GM18511 (cell line): ENCODE data around the gene TAF15.

Experiments
- ATAC-seq: cut with Tn5 transposase; IDR thresholded peaks from one replicate; pipeline ENCODE4 v1.9.1; 2021; ENCODE audit warnings: mild to moderate bottlenecking, moderate library complexity; ENCODE audit not compliant: unreplicated experiment

TAF15 gene

DNA sequence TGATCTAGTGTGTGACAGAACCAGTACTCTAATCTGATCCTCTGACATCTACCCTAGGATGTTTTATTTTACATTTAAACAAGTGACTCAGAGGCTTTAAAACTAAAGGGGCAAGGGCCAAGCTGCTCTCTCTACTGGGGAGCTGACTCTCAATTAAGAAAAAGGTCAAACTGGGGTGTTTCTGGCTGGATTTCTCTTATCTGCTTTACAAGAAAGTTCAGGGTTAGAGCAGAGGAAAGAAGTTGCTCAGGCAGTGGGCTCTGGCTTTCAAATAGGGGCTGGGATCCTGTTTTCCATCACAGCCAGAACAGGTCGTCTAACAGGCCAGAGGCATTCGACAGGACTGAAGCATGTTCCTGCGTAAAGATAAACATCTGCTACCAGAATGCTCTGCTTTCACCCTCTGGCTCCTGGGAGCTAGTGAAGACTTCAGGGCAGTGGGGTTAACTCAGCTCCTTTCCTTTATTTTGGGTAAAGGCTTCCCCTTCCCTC lies 22.3 kb upstream of the TAF15 start:
- ATAC-seq = no peak

DNA sequence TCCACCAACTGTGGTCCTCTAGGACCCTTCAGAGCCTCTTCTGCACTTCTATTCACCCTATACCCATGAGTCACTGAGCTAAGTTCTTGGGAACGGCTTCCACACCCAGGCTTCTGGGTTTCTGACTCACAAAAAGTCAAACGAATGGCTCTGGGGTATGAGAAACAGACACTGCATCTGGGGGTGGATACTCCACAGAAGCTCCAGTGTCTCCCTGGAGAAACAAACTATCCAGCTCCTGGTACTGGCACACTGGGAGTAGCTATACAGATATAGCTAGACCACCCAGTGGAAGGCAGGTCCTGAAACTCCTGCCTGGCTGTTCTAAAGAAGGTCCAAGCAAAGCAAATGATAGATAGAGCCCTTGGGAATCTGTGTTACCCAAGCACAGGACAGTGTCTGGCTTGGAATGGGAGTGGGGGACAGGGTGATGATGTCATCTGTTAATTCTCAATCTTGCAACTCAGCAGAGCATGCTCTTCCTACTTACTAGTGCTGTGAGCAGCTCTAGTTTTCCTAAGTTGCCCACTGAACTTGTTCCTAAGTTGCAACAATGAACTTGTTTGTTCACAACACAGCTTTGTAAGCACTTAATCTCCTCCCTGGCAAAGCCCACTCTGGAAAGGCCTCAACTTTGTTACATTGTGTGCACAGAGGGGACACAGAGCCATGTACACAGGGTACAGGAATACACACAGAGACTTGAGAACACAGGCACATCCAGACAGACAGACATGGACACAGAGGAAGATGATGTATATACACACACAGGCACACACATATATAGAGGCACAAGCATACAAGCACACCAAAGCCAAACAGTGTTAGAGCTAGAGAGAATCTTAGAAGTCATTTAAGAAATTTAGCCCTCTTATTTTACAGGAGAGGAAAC lies 20.6 kb upstream of the TAF15 start:
- ATAC-seq = no peak

DNA sequence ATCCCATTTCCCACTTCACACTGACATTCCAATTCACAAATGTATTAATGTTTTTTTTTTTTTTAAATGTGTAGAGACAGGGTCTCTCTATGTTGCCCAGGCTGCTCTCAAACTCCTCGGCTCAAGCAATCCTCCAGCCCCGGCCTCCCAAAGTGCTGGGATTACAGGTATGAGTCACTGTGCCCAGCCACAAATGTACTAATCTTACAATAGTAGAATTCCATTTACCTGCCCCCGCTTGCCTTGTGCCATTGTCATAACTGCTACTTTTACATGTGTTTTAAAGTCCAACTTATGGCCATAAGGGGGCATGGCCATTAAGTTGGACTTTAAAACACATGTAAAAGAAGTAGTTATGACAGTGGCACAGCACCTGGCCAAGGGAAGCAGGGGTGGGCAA lies 18.4 kb upstream of the TAF15 start:
- ATAC-seq = no peak

DNA sequence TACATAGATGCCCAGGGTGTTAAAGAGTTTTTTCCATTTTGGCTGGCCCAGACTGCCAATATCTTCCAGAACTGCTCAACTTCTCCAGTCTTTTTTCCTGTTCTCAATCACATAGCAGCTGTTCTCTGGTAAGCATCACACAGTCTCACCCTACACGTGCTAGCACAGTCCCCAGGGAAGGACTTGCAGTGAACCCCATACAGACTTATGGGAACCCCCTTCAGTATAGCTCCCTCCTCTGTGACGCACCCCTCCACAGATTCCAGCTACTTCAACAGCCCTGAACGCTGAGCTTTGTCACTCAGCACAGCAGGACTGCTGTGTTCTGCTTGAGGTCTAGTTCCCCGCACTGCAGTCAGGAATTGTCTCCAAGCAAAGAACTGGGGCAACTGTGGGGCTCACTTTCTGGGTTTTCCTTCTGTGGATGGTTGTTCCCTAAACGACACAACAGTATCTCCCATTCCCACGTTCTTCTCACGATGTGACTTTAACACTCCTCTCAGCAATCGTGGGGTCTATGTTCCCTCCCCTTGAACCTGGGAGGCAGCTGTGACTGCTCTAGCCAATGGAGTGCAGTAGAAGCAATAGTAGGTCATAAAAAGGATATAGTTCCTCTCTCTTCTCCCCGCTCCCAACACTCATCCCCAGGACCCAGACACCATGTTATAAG lies 17.5 kb upstream of the TAF15 start:
- ATAC-seq = no peak

DNA sequence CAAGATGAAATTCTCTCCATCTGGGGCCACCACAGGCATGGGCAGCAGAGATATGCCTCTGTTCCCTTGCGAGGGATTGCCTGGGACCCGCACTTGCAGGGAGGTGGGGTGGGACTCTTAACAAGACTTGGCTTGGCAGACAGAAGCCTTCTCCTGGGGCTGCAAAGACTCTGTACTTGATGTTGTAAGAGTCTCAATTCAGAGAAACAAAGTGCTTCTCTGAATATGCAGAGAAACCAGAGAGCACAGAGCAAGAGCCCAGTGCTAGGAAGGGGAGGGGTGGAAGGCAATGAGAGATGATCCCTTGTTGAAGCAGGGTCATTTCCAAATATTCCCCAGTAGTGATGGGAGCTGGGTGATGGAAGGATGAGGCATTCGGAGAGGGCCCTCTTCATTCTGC lies 16.0 kb upstream of the TAF15 start:
- no peak for ATAC-seq

DNA sequence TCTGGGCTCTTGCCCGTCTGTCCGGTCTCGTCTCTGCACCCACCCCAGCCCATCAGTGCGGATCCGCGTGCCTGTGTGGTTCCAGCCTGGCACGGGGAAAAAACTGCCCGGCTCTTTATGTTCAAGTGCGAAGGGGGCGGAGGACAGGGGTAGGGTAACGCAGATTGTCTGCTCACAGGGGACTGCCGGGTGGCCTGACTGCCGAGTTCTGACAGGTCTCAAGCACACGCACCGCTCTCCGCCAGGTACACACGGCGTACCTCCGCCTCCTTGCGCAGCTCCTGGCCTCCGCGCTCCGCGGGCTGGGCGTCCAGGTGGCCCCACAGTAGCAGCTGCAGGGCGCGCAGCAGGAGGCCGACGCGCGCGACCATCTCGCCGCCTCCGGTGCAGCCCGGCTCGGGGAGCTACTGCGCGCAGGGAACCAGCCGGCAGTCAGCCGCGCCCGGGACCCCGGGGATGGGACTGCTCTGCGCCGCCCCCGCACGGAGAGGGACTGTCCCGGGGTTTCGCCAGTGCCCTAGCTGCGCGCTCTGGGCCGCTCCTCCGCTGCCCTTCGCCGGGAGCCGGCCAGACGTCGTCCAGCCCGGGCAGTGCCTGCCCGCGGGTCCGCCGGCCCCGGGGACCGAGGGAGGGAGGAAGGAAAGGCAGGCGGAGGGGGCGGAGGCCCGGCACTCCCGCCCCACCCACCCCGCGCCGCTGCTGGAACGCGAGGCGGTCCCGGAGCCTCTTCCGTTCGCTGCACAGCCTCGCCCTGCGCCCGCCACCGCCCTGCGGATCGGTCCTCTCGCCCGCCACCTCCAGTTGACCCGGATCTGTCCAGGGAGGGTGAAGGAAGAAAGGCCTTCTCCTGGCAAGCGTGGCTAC lies 14.0 kb upstream of the TAF15 start, which contains the start of gene MMP28:
MMP28 (minus strand) TSS at position 635 of the 864 bp plus-strand sequence; CDS start at position 371, 264 bp downstream.
- ATAC-seq = no peak

DNA sequence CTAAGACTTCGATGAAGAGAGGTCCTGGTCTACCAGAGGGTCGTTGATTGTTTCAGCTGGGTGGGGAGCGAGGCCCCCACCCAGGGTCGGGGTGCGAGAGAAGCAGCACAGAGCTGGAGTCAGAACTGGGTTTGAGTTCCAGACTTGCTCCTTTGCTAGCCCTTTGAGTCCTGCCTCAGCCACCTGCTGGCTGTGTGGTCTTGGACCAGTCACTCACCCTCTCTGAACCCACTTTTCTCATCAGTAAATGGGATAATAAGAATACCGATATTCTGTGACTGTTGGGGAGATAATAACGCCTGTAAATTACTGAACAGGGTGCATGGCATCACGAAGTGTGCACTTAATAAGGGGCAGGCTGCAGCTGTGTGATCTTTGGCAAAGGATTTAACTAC lies 13.4 kb upstream of the TAF15 start:
- ATAC-seq = no peak

DNA sequence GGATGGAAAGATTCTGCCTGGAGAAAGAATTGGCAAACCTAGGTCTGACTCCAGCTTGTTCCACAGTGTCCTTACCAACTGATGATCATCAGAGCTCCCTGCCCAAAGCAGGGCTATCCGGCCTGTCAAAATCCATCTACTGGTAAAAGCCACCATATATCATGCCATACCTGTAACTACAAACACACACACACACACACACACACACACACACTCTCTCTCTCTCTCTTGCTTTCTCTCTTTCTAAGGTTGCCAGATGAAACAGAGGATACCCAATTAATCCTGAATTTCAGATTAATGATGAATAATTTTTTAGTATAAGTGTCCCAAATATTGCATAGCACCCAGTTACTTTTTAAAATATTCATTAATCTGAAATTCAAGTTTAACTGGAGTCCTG lies 12.3 kb upstream of the TAF15 start:
- no peak for ATAC-seq

DNA sequence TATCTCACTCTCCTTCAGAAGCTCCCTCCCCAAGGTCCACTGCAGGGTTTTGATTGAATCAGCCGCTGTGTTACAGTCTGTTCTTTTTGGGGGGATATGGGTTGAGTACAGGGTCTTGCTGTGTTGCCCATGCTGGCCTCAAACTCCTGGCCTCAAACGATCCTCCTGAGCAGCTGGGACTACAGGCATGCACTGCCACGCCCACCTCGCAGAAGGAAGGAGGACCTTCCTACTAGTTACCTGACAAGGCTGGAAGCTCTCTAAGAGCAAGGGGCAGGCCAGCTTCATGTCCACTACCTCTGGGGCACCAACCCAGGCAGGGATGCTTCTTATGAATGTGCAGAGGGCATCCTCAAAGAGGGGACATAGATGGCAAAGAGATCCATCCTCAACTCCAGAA lies 11.9 kb upstream of the TAF15 start:
- no peak for ATAC-seq

DNA sequence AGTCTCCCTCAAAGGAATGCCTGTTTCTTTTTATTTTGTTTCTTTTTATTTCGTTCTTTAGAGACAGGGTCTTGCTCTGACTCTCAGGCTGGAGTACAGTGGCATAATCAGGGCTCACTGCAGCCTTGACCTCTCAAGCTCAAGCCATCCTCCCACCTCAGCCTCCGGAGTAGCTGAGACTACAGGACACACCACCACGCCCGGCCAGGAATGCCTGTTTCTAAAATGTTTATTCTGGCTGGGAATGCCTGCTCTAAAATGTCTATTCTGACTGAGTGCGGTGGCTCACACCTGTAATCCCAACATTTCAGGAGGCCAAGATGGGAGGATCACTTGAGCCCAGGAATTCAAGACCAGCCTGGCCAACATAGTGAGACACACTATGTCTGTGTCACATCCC lies 11.4 kb upstream of the TAF15 start:
- no peak for ATAC-seq

DNA sequence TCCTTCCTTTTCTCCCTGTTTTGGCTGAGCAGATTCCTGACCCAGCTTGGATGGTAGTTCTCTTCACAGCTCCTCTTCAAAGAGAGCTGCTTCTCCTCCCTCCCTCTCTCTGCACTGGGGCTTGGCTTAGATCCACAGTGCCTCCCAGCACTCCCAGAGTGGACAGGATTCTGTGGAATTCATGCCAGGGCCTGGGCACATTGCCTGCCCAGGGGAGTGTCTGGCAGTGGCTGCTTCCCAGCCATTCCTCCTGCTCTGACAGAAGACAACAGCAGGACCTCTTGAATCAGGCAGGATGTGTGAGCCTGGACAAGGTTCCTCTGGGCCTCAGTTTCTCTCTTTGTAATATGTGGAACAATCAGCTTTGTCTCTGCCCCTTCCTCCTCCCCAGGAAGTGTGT lies 9.3 kb upstream of the TAF15 start:
- no peak for ATAC-seq

DNA sequence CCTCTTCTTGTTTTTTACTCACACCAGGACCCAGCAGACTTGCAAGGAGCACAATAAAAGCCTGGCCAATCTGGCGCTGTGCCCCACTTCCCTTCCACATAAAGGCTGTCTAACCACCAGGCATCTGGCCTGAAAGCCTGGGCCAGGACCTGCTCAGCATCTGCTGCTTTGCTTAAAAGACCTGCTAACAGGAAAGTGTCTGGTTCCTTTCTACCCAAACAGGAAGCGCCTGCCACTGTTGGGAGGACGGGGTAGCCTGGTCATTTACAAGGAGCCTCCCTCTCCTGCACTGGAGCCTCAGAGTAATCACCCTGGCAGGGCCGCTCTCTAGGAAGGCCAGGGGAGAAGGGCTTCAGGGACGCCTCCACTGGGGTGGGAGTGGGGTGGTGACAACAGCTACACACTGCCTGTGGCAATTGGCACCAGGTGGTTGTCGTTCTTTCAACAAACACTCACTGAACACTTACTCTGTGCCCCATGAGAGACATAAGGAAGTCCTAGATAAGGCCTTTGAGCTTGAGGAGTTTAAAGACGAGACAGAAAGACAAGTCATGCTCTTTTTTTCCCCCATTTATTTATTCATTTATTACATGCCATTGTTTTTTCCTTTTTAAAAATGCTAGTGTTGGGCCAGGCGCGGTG lies 7.6 kb upstream of the TAF15 start:
- no peak for ATAC-seq

DNA sequence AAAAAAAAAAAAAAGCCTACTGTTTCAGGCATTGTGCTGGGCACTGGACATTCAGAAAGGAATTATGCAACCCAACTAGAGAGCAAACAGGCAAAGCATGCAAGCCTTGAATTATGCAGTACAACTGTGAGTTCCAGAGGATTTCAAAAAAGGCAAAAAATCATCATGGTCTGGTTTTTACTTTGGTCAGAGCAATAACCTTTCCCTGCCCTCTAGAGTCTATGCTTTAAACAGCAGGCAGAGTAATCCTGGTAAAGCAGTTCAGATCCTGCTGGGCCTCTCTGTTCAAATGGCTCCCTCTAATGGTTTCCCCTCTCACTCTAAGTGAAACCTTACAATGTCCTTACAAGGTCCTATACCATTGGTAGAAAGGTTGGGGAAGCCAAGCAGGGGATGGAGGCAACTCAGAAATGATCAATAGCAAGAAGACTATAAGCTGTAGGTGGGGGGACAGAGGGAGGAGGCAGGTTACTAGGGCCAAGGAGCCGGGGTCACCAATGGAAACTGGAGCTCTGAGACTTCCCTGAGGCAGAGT lies 4.6 kb upstream of the TAF15 start:
- no peak for ATAC-seq

DNA sequence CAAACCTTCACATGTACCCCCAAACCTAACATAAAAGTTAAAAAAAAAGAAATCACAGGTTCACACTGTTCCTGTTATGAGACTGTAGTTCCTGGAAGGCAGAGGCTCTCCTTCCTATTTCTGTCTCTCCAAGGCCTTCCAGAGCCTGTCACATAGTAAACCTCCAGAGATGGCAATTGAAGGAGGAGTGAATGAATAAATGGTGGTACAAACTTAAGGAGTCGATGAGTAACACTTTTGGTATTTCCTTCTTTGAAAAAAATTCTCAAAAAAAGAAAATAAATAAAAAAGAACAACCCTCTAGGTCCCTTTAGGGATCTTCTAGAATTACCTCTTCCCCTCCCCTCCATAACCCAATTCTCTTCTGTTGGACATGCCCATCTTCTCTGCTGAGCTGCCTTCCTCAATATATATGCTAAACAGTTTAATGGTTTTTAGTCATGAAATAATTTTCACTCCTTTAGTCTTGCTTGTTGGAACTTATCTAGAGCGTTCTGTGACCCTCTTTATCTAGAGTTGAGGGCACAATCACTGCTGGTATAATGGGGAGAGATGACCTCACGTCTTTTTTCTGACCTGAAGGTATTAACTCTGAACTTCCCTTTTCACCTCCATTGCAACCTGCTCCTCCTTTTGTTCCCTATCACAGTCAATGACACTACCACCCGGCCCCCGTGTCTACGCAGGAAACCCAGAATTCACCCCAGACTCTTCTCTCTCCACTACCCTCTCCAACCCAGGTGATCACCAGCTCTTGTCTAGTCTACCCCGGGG lies 1.7 kb upstream of the TAF15 start:
- ATAC-seq = no peak

DNA sequence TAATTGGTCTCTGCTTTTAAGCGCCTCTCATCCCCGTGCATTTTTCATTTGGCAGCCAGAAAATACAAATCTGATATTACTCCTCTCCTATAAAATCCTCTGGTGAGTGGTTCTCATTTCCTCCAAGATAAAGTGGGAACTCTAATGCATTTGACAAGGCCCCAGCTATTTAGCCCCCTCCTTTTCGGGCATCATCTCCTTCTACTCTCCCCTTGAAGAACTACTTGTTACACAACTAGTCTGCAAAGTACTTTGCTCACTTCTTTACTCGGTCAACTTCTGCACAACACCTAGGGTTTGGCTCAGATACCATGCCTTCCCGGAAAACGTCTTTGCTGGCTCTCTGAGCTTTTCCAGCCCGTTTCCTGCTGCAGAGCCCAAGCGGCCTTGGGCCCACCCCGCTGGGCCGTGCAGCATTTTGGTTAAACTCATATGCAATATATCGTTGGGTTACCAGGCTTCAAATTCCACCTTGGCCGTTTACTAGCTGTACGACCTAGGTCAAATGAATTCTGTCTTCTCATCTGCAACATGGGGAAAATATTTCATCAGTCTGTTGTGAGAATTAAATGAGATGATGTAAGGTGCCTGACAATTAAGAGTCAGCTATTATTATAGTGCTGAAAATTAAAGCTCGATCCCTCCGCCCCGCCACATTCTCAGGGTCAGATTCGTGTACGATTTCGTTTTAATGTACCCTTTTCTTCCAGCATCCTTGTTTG lies 883 bp upstream of the TAF15 start:
- ATAC-seq = no peak

DNA sequence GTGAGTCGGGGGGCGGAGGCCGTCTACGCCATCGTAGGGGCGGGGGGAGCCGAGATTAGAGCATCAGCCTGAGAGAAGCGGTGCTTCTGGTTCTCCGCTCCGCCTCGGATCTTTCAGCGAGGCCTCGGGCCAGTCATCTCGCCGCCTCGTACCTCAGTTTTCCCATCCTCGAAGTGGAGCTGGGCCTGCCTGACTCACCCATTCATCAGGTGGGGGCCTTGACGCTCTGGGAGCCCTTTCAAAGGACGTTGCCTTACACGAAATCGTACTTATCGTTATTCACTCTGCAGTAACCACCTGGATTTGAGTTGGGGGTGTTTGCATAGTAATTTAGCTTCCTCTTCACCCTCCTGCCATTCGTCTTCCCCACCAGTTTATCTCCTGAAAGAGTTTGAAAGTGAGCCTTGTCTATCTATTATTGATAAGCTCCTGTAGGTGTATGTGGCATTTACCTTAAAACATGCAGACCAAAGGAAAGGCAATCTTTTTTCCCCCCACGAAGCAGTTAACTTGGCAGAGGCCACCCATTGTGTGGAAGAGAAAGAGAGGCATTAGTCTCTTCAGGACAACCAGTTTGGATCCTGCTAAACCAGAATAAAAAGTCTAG lies 674 bp downstream of the TAF15 start:
- no peak for ATAC-seq

DNA sequence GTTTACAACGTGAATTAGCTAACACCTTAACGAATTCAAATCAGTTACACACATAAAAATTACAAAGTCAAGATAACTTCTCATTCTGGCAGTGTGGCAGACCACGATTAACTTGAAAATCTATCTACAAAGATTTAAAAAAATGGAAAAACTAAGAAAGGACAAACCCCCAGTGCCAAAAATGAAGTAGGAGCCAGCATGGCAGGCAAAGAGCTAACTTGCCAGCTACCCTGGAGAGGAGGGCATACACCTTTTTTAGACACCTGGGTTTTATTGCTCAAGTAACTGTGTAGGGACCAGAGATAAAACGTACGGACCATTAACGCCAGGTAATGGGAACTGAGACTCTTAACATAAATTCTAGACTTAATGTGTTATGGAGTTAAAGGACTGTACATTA lies 2.5 kb downstream of the TAF15 start:
- ATAC-seq = no peak

DNA sequence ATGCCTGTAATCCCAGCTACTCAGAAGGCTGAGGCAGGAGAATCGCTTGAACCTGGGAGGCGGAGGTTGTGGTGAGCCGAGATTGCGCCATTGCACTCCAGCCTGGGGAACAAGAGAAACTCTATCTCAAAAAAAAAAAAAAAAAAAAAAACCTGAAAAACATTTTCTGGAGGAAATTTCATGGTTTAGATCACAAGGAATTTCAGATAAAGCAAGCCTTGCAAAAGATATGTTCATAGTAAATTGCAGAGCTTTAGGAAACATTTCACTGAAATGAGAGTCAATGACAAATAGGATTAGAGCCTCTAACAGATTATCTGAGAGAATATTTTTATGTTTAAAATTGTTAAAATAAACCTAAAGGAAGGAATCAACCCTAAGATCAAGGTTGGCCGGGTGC lies 3.2 kb downstream of the TAF15 start:
- no peak for ATAC-seq

DNA sequence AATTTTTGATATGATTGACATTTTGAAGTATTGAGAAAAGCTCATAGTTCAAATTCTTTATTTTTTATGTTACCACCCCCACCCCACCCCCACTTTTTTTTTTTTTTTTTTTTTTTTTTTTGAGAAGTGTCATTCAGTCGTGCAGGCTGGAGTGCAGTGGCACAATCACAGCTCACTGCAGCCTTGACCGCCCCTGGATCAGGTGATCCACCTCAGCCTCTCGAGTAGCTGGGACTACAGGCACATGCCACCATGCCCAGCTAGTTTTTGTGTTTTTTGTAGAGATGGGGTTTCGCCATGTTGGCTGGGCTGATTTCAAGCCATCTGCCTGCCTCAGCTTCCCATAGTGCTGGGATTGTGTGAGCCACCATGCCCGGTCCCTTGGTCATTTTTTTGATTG lies 7.4 kb downstream of the TAF15 start:
- no peak for ATAC-seq
